Activated naive CD8-positive, alpha-beta T cell treated with anti-CD3 and anti-CD28 coated beads, Interleukin-2, amount 50 U/mL, for 16 hours (primary cell): ENCODE measurements around the gene SSBP1.
"Not testable (repeated sequence)": the region's sequence is repeated elsewhere in the genome, so short reads cannot be mapped to it uniquely, and the experiment has no call there.

Experiments used
- DNase-seq: peaks from one replicate; pipeline ENCODE4 v3.0.0-alpha.2; 2020; ENCODE audit warnings: low read depth, low spot score

The SSBP1 gene

DNA sequence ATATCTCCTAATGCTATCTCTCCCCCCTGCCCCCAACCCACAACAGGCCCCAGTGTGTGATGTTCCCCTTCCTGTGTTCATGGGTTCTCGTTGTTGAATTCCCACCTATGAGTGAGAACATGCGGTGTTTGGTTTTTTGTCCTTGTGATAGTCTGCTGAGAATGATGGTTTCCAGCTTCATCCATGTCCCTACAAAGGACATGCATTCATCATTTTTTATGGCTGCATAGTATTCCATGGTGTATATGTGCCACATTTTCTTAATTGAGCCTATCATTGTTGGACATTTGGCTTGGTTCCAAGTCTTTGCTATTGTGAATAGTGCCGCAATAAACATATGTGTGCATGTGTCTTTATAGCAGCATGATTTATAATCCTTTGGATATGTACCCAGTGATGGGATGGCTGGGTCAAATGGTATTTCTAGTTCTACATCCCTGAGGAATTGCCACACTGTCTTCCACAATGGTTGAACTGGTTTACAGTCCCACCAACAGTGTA lies 32.0 kb downstream of the SSBP1 start:
- not testable (repeated sequence) for DNase-seq

- no peak for DNase-seq
These were observed 38.2 kb downstream of the SSBP1 start, which contains the start of gene TAS2R4 for GRCh38 chr7:141776374-141776773. TSS of gene TAS2R4 (plus strand) at chr7:141776674. CDS start at chr7:141778489, 1,815 bp downstream.

GRCh38 chr7:141785706-141786552 lies 47.8 kb downstream of the SSBP1 start:
- DNase-seq: no peak

GRCh38 chr7:141788296-141788695 lies 50.1 kb downstream of the SSBP1 start:
- DNase-seq: no peak

DNA sequence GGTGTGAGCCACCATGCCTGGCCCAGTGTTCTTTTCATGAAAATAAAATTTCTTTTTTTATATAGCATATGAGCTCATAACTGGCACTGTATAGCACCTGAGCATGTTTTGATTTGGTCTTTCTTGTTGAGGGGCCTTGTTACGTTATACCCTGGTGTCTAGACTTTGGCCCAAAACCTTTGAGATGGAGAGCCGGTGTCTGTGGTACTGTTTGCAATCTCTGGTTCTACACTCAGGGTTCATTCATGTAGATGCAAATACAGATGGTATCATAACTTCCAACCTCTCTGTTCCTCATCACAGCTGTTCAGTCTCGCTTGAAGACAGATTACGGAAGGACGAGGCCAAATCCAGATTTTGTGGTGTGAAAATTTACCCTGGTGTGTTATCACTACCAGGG lies 51.8 kb downstream of the SSBP1 start, which contains the start of gene TAS2R5:
TAS2R5 (plus strand) TSS at position 301 of the 400 bp plus-strand sequence. CDS start 145 bp downstream, outside the sequence.
- no peak for DNase-seq

DNA sequence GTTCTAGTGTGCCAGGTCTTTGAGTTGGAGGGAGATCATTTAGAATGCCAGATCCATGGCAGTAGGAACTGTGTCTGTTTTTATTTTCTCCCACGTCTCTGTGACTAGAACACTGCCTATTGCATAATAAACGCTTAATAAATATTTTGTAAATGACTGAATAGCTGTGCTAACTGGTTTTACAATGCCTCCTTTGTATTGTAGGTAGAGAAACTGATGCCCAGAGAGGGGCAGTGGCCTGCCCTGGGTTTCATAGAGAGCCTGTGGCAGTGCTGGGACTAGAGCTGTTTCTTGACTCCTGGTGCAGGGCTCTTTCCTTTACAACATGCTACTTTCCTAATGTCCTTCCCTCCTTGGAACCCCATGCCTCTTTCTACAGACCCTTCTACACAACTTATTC lies 54.4 kb downstream of the SSBP1 start:
- DNase-seq: no peak
